GM18508 (cell line): ENCODE measurements around the gene ABCG4.
"Not testable (repeated sequence)": the region's sequence is repeated elsewhere in the genome, so short reads cannot be mapped to it uniquely, and the experiment has no call there.

Source experiments
- ATAC-seq: cut with Tn5 transposase; IDR thresholded peaks from one replicate; pipeline ENCODE4 v1.9.1; 2021; ENCODE audit warnings: moderate number of reproducible peaks; ENCODE audit not compliant: insufficient read depth, unreplicated experiment

The ABCG4 gene

GRCh38 chr11:119149018-119149785 lies at the start of gene ABCG4:
Gene ABCG4, plus strand, starts transcription at chr11:119149052. Its CDS starts 914 bp downstream, at chr11:119149966.
- ATAC-seq = no peak

GRCh38 chr11:119099711-119100110 lies 49.1 kb upstream of the ABCG4 start:
- ATAC-seq = no peak

GRCh38 chr11:119100246-119100970 lies 48.4 kb upstream of the ABCG4 start:
- ATAC-seq = no peak

GRCh38 chr11:119100994-119101758 lies 47.7 kb upstream of the ABCG4 start:
- ATAC-seq = no peak

GRCh38 chr11:119101759-119102423 lies 47.0 kb upstream of the ABCG4 start, which contains the start of gene DPAGT1:
Gene DPAGT1, minus strand, starts transcription at chr11:119101853. Its CDS starts 198 bp downstream, at chr11:119101655.
- ATAC-seq = peak; percentile 63

GRCh38 chr11:119103161-119103664 lies 45.6 kb upstream of the ABCG4 start:
- ATAC-seq = not testable (repeated sequence)

- ATAC-seq = no peak
These were observed 45.1 kb upstream of the ABCG4 start for GRCh38 chr11:119103793-119104192.

- ATAC-seq = no peak
These were observed 42.0 kb upstream of the ABCG4 start, which contains the start of gene C2CD2L for GRCh38 chr11:119106564-119107537. Gene C2CD2L, plus strand, starts transcription at chr11:119107344. Its CDS starts 398 bp downstream, at chr11:119107742.

GRCh38 chr11:119107538-119108145 lies 41.2 kb upstream of the ABCG4 start:
- ATAC-seq = no peak

GRCh38 chr11:119108146-119108856 lies 40.6 kb upstream of the ABCG4 start:
- ATAC-seq = no peak

- no peak for ATAC-seq
These were observed 40.0 kb upstream of the ABCG4 start for GRCh38 chr11:119108857-119109221.

GRCh38 chr11:119109843-119110242 lies 39.0 kb upstream of the ABCG4 start:
- no peak for ATAC-seq

- no peak for ATAC-seq
These were observed 38.4 kb upstream of the ABCG4 start for GRCh38 chr11:119110439-119110838.

- no peak for ATAC-seq
These were observed 37.4 kb upstream of the ABCG4 start for GRCh38 chr11:119111361-119111925.

- ATAC-seq = no peak
These were observed 36.4 kb upstream of the ABCG4 start for GRCh38 chr11:119112314-119113020.

- no peak for ATAC-seq
These were observed 35.1 kb upstream of the ABCG4 start for GRCh38 chr11:119113716-119114115.

GRCh38 chr11:119114351-119114750 lies 34.5 kb upstream of the ABCG4 start:
- no peak for ATAC-seq
